PFSK-1 (cell line): ENCODE results near the gene TRIM23. TPM values are rescaled to one million over a fixed set of nuclear protein-coding genes. Genes with fewer than 3 reads are reported as not detected.

ENCODE experiments used
- FOXP2 ChIP-seq: optimal IDR thresholded peaks from 2 replicates; pipeline ENCODE3; 2011; ENCODE audit warnings: borderline replicate concordance, control low read depth, inconsistent platforms; ENCODE audit not compliant: insufficient read depth; ENCODE audit errors: extremely low read length, extremely low read depth
- POLR2AphosphoS5 ChIP-seq: IDR thresholded peaks from 2 replicates; pipeline ENCODE4 v1.6.1; 2012; ENCODE audit warnings: low read depth, mild to moderate bottlenecking, control low read depth, low read length, moderate library complexity
- SIN3A ChIP-seq: IDR thresholded peaks from 2 replicates; pipeline ENCODE4 v1.6.1; 2012; ENCODE audit warnings: mild to moderate bottlenecking, low read length, moderate library complexity, borderline replicate concordance; ENCODE audit not compliant: insufficient read depth
- TAF1 ChIP-seq: IDR thresholded peaks from 2 replicates; pipeline ENCODE4 v1.6.1; 2012; ENCODE audit warnings: low read length, control low read depth, borderline replicate concordance; ENCODE audit not compliant: insufficient read depth
- polyA plus RNA-seq: library from polyadenylated mRNA; unstranded; fragments of >200 nt; gene quantifications from one replicate; pipeline ENCODE4 v1.2.1, GENCODE V29; 2012; ENCODE audit warnings: low read depth, missing spikeins; ENCODE audit not compliant: insufficient read length
- TF ChIP-seq, protein P1 (sequence below), 2 experiments: IDR thresholded peaks; 2 replicates each; pipeline versions ENCODE4 v1.6.1 to v1.8.0; 2011 to 2012; ENCODE audit warnings: low read depth in 2 of 2, low read length in 2 of 2, control low read depth in 1 of 2, inconsistent platforms in 1 of 2, mild to moderate bottlenecking in 1 of 2, moderate library complexity in 1 of 2; ENCODE audit not compliant: insufficient read depth in 1 of 2

TRIM23 gene
- polyA plus RNA-seq, result 8.5 TPM

DNA sequence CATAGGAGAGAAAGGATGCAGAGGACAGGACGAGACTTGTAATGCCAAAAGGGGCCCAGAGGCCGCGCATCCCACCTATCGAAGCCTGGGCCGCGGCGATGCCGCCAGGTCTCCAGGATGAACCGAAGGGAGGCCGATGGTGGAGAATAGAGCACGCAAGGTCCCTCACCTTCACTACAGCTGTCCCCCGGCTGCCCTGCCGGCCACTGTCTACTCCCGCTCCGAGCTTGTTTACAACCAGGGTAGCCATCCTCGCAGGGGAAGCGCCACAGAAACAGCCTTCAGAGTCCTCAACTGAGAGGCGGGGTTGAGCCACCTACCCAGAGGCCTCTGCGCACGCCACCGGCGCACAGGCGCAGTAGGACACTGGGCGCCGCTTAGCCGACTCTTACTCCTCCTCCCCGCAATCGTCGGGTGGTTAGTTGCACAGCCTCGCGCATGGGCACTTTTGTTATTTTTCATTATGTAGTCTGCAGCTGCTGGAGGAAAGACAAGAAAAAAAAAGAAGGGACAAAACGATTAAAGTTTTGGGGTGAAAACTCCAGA is at the start of gene TRIM23:
Gene TRIM23 (minus strand): TSS at position 309 of the 546 bp plus-strand sequence. CDS start 59 bp downstream, at position 250.
- peak; percentile 89; the same call in 1 of the 2 replicates for TF ChIP-seq TAF1
- peak; percentile 87 for TF ChIP-seq FOXP2
- TF ChIP-seq POLR2AphosphoS5, result peak; percentile 97
- no peak; the same call in 1 of the 2 replicates for TF ChIP-seq SIN3A
- TF ChIP-seq, protein P1, sequence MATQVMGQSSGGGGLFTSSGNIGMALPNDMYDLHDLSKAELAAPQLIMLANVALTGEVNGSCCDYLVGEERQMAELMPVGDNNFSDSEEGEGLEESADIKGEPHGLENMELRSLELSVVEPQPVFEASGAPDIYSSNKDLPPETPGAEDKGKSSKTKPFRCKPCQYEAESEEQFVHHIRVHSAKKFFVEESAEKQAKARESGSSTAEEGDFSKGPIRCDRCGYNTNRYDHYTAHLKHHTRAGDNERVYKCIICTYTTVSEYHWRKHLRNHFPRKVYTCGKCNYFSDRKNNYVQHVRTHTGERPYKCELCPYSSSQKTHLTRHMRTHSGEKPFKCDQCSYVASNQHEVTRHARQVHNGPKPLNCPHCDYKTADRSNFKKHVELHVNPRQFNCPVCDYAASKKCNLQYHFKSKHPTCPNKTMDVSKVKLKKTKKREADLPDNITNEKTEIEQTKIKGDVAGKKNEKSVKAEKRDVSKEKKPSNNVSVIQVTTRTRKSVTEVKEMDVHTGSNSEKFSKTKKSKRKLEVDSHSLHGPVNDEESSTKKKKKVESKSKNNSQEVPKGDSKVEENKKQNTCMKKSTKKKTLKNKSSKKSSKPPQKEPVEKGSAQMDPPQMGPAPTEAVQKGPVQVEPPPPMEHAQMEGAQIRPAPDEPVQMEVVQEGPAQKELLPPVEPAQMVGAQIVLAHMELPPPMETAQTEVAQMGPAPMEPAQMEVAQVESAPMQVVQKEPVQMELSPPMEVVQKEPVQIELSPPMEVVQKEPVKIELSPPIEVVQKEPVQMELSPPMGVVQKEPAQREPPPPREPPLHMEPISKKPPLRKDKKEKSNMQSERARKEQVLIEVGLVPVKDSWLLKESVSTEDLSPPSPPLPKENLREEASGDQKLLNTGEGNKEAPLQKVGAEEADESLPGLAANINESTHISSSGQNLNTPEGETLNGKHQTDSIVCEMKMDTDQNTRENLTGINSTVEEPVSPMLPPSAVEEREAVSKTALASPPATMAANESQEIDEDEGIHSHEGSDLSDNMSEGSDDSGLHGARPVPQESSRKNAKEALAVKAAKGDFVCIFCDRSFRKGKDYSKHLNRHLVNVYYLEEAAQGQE (IDR thresholded peaks at IDR 0.05; ENCODE audit: insufficient read depth in 1 of 2, low read depth in 2 of 2, low read length in 2 of 2), result peak in 1 of 2 experiments; percentile 24; a peak in 1 of 4 replicates

DNA sequence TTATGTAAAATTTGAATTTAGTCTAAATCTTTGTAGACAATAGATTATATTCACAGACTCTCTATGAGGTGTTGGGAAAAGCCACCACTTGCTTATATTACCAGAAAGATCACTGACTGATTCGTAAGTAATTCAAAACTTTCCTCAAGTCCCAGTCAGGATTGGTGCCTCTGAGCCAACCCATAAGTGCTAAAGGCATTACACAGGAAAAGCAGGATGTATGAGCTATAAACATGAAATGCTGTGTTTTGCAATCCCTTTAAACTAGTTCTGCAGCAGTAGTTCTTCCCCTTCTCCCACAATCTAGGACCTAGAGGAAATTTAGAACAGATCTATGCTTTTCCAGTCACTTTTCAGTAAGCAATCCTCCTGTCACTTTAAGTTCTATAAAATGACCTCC is 48.7 kb upstream of the TRIM23 start:
- TF ChIP-seq POLR2AphosphoS5 (no peak), SIN3A (no peak), TAF1 (no peak), FOXP2 (no peak)
- TF ChIP-seq, protein P1 (IDR thresholded peaks at IDR 0.05; ENCODE audit: insufficient read depth in 1 of 2, low read depth in 2 of 2, low read length in 2 of 2), result no peak

DNA sequence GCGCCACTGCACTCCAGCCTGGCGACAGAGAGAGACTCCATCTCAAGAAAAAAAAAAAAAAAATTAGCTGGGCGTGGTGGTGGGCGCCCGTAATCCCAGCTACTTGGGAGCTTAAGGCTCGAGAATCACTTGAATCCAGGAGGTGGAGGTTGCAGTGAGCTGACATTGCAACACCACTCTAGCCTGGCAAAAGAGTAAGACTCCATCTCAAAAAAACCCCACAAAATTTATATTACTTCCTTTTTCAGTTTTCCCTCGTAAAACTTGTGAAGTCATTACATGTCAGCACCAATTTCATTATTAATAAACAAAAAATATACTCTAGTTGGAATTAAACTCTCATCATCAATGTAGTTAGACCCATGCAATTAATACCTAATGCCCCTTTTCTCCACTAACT is 44.6 kb upstream of the TRIM23 start:
- no peak for TF ChIP-seq TAF1

DNA sequence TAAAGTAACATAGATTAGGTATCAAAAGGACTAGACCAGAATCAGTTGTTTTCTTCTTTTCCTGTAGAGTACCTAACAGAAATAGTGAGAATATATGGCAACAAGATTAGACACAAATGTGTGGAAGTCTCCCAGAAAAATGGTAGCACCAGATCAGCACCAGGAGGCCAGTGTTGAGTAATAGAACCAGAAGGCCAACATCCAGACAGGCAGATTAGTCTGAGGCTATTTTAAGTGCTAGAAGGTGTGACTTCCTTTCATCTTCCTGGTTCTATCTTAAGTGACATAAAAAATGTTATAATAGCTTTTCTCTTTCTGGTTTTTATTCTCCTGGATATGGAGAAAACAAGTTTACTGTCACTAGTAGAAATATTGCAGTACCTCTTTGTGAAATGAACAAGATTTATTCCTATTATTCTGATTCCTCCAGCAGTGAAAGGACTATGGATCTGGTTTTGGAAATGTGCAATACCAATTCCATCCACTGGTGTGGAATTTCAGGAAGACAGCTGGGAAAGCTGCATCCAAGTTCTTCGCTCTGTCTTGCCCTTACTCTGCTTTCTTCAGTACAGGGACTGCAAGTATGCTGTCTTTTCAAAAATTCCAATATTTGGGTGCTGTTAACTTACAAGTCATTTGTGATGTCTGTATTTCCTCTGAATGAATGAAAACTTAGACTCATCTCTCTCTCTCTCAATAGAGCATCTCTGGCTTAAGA is 39.8 kb upstream of the TRIM23 start:
- TF ChIP-seq TAF1 (no peak), SIN3A (no peak), POLR2AphosphoS5 (no peak), FOXP2 (no peak)
- TF ChIP-seq, protein P1 (IDR thresholded peaks at IDR 0.05; ENCODE audit: insufficient read depth in 1 of 2, low read depth in 2 of 2, low read length in 2 of 2), result no peak

DNA sequence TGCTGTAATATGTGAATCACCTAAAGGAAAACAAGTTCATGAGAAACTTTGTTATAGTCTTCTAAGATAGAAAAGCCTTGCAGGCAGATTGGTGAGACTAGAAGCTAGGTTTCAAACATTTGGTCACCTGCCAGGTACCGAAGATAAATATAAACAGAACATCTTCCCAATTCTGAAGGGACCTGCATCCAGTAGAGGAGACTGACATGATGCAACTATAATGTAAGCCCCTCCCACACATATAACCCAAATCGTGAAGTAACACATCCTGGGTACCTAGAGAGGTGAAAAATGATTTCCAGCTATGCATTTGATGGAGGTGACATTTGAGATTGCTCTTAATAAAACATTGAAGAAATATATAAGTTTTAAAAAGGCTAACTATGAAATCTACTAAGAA is 30.6 kb upstream of the TRIM23 start:
- TF ChIP-seq SIN3A (no peak), POLR2AphosphoS5 (no peak), FOXP2 (no peak), TAF1 (no peak)
- TF ChIP-seq, protein P1 (IDR thresholded peaks at IDR 0.05; ENCODE audit: insufficient read depth in 1 of 2, low read depth in 2 of 2, low read length in 2 of 2), result no peak
